OCI-LY7 (cell line): ENCODE results near the gene SRSF10. TPM values are rescaled to one million over a fixed set of nuclear protein-coding genes. Genes with fewer than 3 reads are reported as not detected.

ENCODE experiments used
- Bru-seq: library from RNA; stranded (reverse); fragments of 400-500 nt; gene quantifications from one replicate; lab custom pipeline; 2021; lab: Mats Ljungman, UMichigan
- BruChase-seq, 2 experiments: library from RNA; stranded (reverse); fragments of 400-500 nt; gene quantifications; one replicate each; lab custom pipeline; 2021; lab: Mats Ljungman, UMichigan
- BruUV-seq: library from RNA; stranded (reverse); fragments of 400-500 nt; replicated peaks from 2 replicates; lab custom pipeline; 2021; lab: Mats Ljungman, UMichigan
- CTCF ChIA-PET: fragments of 300-600 bp; sonication (Branson Sonifier 250); formaldehyde crosslinking; loops from one replicate; lab custom pipeline; 2022; ENCODE audit warnings: antibody characterized with exemption; ENCODE audit not compliant: unreplicated experiment; lab: Charles Lee
- POLR2A ChIA-PET: fragments of 300-600 bp; sonication (Branson Sonifier 250); formaldehyde crosslinking; loops from one replicate; lab custom pipeline; 2022; ENCODE audit warnings: antibody characterized with exemption; lab: Charles Lee
- DNase-seq: peaks from one replicate; pipeline ENCODE4 v3.0.0-alpha.2; 2015; ENCODE audit warnings: low spot score
- H2AFZ ChIP-seq: fragments of 200-600 bp; sonication (generic), shearing (Covaris generic); 2 replicates; pipeline ENCODE4 v1.6.1; 2014; ENCODE audit warnings: mild to moderate bottlenecking, antibody characterized with exemption, low read length, moderate library complexity
- H3K27ac ChIP-seq: fragments of 200-600 bp; sonication (generic); 2 replicates; pipeline ENCODE4 v1.5.1; 2014; ENCODE audit warnings: mixed run types, low read depth, mild to moderate bottlenecking, moderate library complexity, low read length, inconsistent platforms; ENCODE audit not compliant: poor library complexity, severe bottlenecking
- H3K36me3 ChIP-seq: fragments of 200-600 bp; sonication (generic); 2 replicates; pipeline ENCODE4 v1.6.1; 2014; ENCODE audit warnings: mild to moderate bottlenecking, antibody characterized with exemption, low read length, moderate library complexity, mixed read lengths; ENCODE audit not compliant: insufficient read depth
- H3K4me1 ChIP-seq: fragments of 200-600 bp; sonication (generic); 2 replicates; pipeline ENCODE4 v1.5.1; 2014; ENCODE audit warnings: mild to moderate bottlenecking, low read length; ENCODE audit not compliant: insufficient read depth, poor library complexity, severe bottlenecking
- H3K4me2 ChIP-seq: fragments of 200-600 bp; sonication (generic); 2 replicates; pipeline ENCODE4 v1.6.1; 2014; ENCODE audit warnings: mild to moderate bottlenecking, low read length
- H3K4me3 ChIP-seq: fragments of 200-600 bp; sonication (generic); 2 replicates; pipeline ENCODE4 v1.5.1; 2014; ENCODE audit warnings: mild to moderate bottlenecking, low read depth, low read length; ENCODE audit not compliant: poor library complexity, severe bottlenecking
- H3K79me2 ChIP-seq: fragments of 200-600 bp; sonication (generic); 2 replicates; pipeline ENCODE4 v1.6.1; 2016; ENCODE audit warnings: low read depth, mild to moderate bottlenecking, low read length, moderate library complexity, mixed read lengths; ENCODE audit not compliant: insufficient read depth
- H3K9me2 ChIP-seq: fragments of 200-600 bp; sonication (generic); 2 replicates; pipeline ENCODE4 v1.6.1; 2016; ENCODE audit warnings: mild to moderate bottlenecking, low read length, mixed read lengths; ENCODE audit not compliant: insufficient read depth
- H3K9me3 ChIP-seq: fragments of 200-600 bp; sonication (generic); 2 replicates; pipeline ENCODE4 v1.6.1; 2014; ENCODE audit warnings: mild to moderate bottlenecking, mixed run types, low read length, mixed read lengths
- H4K20me1 ChIP-seq: fragments of 200-600 bp; sonication (generic); 2 replicates; pipeline ENCODE4 v1.6.1; 2014; ENCODE audit warnings: mild to moderate bottlenecking, antibody characterized with exemption, low read length, moderate library complexity, mixed read lengths; ENCODE audit not compliant: insufficient read depth
- EZH2phosphoT487 ChIP-seq: fragments of 200-600 bp; sonication (generic); IDR thresholded peaks from 2 replicates; pipeline ENCODE4 v1.6.1; 2018; ENCODE audit warnings: low read depth, borderline replicate concordance, mild to moderate bottlenecking, mixed run types, antibody characterized with exemption, low read length, moderate library complexity, mixed read lengths
- intact Hi-C: fragments of 100-400 bp; cut with micrococcal nuclease; formaldehyde crosslinking; loops from one replicate; pipeline ENCODE4 v1.10.0; 2022; ENCODE audit not compliant: unreplicated experiment
- long read RNA-seq: library from polyadenylated mRNA; stranded (forward); transcript quantifications from one replicate; pipeline ENCODE4 v2.0.0, GENCODE V29; 2022
- total RNA-seq, 2 experiments: library from RNA; depleted of rRNA in 1 of 2; stranded (reverse); fragments of >200 nt in 1 of 2; shearing (Covaris generic) in 1 of 2; gene quantifications; 2 replicates each; pipeline ENCODE4 v1.2.3, GENCODE V29; 2014 to 2022
- TF ChIP-seq, protein P1 (sequence below): fragments of 200-600 bp; sonication (generic); conservative IDR thresholded peaks from 2 replicates; pipeline ENCODE4 v1.5.1; 2014; ENCODE audit warnings: mild to moderate bottlenecking, antibody characterized with exemption, low read length, moderate library complexity, mixed read lengths

Gene SRSF10
- 229 and 293 TPM in 2 replicates for total RNA-seq (2014; rRNA removed; shearing (Covaris generic))
- 335 and 394 TPM in 2 replicates for total RNA-seq (2022)
- percentile 99 among the genes with signal in this experiment for Bru-seq, nascent RNA
- percentile 99 among the genes with signal in this experiment for BruChase-seq, experiment 1, labeled RNA remaining after a 6-hour chase
- percentile 99 among the genes with signal in this experiment for BruChase-seq, experiment 2, labeled RNA remaining after a 2-hour chase
- long read RNA-seq, partial matches to known transcripts, result 29 of 181 reads
- long read RNA-seq, other reads (novel, unspliced or antisense), result 140 of 181 reads

DNA sequence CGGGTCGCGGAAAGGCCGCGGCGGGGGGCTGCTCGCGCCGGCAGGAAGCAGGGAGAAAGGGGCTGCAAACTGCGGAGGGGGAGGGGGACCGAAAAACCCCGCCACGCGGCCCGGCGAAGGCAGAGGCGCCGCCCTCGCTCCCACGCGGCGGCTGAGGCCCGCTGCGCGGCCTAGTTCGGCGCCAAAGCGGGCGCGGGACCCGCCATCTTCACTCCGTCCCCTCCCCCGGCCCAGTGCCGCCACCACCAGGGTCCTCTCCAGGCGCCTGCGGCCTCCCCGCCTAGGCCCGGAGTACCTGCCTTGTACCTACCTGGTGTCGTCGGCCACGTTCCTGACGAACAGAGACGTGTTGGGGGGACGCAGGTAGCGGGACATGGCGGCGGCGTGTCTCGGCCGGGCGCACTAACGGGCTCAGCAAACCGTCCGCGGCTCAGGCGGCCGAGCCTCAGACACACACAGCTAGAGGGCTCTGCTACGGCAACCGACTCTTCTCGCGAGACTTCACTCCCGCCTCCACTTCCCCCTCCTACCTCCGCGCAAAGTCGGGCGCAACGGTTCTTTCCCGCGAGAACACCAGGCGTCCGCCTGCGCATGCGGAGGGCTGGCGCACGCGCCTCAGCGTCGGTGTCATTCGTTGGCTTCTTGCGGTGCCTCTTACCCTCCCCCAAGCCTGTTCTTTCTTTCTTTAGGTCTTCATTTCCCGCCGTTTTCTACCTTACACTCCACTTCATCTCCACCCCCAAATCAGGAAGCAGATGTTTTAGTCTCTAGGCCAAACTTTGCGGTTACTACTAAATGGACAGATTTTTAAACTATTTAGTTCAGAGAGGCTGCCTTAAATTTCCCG, at the start of gene SRSF10:
TSS of gene SRSF10 (minus strand) at position 447 of the 847 bp plus-strand sequence. CDS start at position 375, 72 bp downstream.
- Histone ChIP-seq H3K4me3 (peak within 1 kb of the TSS; percentile 96), H3K36me3 (peaks cover 50% of the 10 kb centered on the region), H4K20me1 (peaks cover 43% of the 10 kb centered on the region), H3K4me2 (peak within 1 kb of the TSS; percentile 95), H3K4me1 (peaks cover 70% of the 10 kb centered on the region), H3K27ac (peak within 1 kb of the TSS; percentile 94), H3K9me3 (no peaks in the 10 kb centered on the region), H3K79me2 (peaks cover 58% of the 10 kb centered on the region), H2AFZ (peak within 1 kb of the TSS; percentile 73; the same call in 1 of the 2 replicates), H3K9me2 (no peaks in the 10 kb centered on the region)
- BruUV-seq, result no TSS peak
- TF ChIP-seq, protein P1, sequence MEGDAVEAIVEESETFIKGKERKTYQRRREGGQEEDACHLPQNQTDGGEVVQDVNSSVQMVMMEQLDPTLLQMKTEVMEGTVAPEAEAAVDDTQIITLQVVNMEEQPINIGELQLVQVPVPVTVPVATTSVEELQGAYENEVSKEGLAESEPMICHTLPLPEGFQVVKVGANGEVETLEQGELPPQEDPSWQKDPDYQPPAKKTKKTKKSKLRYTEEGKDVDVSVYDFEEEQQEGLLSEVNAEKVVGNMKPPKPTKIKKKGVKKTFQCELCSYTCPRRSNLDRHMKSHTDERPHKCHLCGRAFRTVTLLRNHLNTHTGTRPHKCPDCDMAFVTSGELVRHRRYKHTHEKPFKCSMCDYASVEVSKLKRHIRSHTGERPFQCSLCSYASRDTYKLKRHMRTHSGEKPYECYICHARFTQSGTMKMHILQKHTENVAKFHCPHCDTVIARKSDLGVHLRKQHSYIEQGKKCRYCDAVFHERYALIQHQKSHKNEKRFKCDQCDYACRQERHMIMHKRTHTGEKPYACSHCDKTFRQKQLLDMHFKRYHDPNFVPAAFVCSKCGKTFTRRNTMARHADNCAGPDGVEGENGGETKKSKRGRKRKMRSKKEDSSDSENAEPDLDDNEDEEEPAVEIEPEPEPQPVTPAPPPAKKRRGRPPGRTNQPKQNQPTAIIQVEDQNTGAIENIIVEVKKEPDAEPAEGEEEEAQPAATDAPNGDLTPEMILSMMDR, result peak; percentile 45
- no peak for TF ChIP-seq EZH2phosphoT487
- ChIA-PET CTCF (no interaction called here), POLR2A (interaction anchor here (1.1 to 1.8 kb wide), 4 partner anchors 14 to 23 kb away, joined by 4 to 7 read pairs (median 6); no protein-coding TSS in a partner anchor)
- intact Hi-C loops, result loop anchor here (1.0 to 5.0 kb wide), 3 partner anchors 21 to 211 kb away; partner anchors contain the start of gene PNRC2
- DNase-seq, result peak; percentile 100

DNA sequence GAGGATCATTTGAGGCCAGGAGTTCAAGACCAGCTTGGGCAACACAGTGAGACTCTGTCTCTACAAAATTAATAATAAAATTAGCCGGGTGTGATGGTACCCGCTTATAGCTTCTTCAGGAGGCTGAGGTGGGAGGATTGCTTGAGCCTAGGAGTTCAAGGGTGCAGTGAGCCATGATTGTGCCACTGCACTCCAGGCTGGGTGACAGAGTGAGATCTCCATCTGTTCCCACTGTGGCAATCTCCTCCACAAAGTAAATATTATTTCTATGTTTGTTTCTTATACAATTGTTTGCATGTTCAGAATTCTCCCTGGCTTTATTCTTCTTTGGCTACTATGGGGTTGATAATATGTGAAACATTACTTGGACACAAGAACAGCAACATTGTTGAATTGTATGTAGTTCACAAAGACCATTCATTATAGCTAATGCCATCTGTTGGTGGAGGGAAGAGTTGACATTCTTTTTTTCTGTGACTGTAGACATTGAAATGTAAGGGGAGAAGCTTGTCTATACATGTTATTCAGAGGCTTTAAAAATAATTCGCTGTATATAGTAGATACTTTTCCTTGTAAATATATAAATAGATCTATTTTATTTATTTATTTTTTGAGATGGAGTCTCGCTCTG, 47.8 kb upstream of the SRSF10 start:
- H2AFZ ChIP-seq, result no peak overlapping the region
- H3K4me1 ChIP-seq, result no peaks in the 10 kb centered on the region
- no peak for TF ChIP-seq EZH2phosphoT487
- TF ChIP-seq, protein P1, result peak; percentile 85
- POLR2A ChIA-PET, result interaction anchor here (0.6 to 1.4 kb wide), 3 partner anchors 16 to 210 kb away, joined by 3 to 6 read pairs (median 4); partner anchors contain the start of gene PNRC2
- no peak overlapping the region for H3K4me2 ChIP-seq
- no peaks in the 10 kb centered on the region for H3K36me3 ChIP-seq
- no peaks in the 10 kb centered on the region for H3K9me3 ChIP-seq
- H4K20me1 ChIP-seq, result no peaks in the 10 kb centered on the region
- no peaks in the 10 kb centered on the region for H3K79me2 ChIP-seq
- DNase-seq, result peak; percentile 58
- no peak overlapping the region for H3K27ac ChIP-seq
- intact Hi-C loops, result loop anchor here (2.0 to 5.0 kb wide), 2 partner anchors 46 to 69 kb away; partner anchors contain the start of genes PNRC2 and SRSF10
- H3K9me2 ChIP-seq, result no peaks in the 10 kb centered on the region
- no peak overlapping the region for H3K4me3 ChIP-seq
- CTCF ChIA-PET, result no interaction called here
- no TSS peak for BruUV-seq
